Testis (tissue), 3 donors: ENCODE measurements around the gene OR2S2. TPM values are rescaled to one million over a fixed set of nuclear protein-coding genes. Genes with fewer than 3 reads are reported as not detected.

Experiments used
- DNase-seq: peaks from one replicate; pipeline ENCODE4 v3.0.0-alpha.2; 2019
- H3K27ac ChIP-seq, 2 donors: fragments of 200-600 bp; sonication (generic); one replicate each; pipeline ENCODE4 v1.5.1; 2019
- H3K27me3 ChIP-seq: fragments of 200-600 bp; sonication (generic); one replicate; pipeline ENCODE4 v1.5.1; 2019
- H3K36me3 ChIP-seq: fragments of 200-600 bp; sonication (generic); one replicate; pipeline ENCODE4 v1.5.1; 2017; ENCODE audit warnings: low read depth; ENCODE audit errors: missing control alignments
- H3K4me1 ChIP-seq: fragments of 200-600 bp; sonication (generic); one replicate; pipeline ENCODE4 v1.5.1; 2019
- H3K4me3 ChIP-seq, 2 donors: fragments of 200-600 bp; sonication (generic); one replicate each; pipeline ENCODE4 v1.5.1; 2017 to 2019
- H3K9me3 ChIP-seq: fragments of 200-600 bp; sonication (generic); one replicate; pipeline ENCODE4 v1.5.1; 2017
- POLR2A ChIP-seq: fragments of 450-650 bp; IDR thresholded peaks from one replicate; pipeline ENCODE4 v1.6.1; 2017; ENCODE audit warnings: antibody characterized with exemption, mild to moderate bottlenecking, moderate library complexity
- WGBS, 2 donors: methylation state at CpG; one replicate each; pipeline ENCODE4 v1.1.5; 2018; 5-methylcytosine and 5-hydroxymethylcytosine counted together
- intact Hi-C: fragments of 100-400 bp; cut with DNase I; formaldehyde crosslinking; loops from one replicate; pipeline ENCODE4 v1.15.1; 2023; ENCODE audit warnings: low total_unique reads
- polyA plus RNA-seq: library from polyadenylated mRNA; stranded (reverse); fragments of 350-450 nt; fragmentation: Illumina TruSeq; extraction: RNeasy Lipid Tissue Mini Kit (QIAGEN cat#74804); gene quantifications from one replicate; pipeline ENCODE4 v1.2.3, GENCODE V29; 2014; ENCODE audit warnings: low read depth, low replicate concordance; ENCODE audit not compliant: insufficient read depth
- total RNA-seq, 2 donors: library from RNA; depleted of rRNA; stranded (reverse); fragments of >200 nt; gene quantifications; one replicate each; pipeline ENCODE4 v1.2.3, GENCODE V29; 2016
- TF ChIP-seq, protein P1 (sequence below), 3 experiments: fragments of 450-650 bp in 2 of 3; fragments of 200-600 bp in 1 of 3; sonication (generic) in 1 of 3; IDR thresholded peaks; one replicate each; pipeline ENCODE4 v1.5.1; 2016 to 2019; ENCODE audit warnings: antibody characterized with exemption in 3 of 3, mild to moderate bottlenecking in 2 of 3, moderate library complexity in 1 of 3

Gene OR2S2
- total and polyA plus RNA-seq, 3 donors from 2014 or later: not detected

DNA sequence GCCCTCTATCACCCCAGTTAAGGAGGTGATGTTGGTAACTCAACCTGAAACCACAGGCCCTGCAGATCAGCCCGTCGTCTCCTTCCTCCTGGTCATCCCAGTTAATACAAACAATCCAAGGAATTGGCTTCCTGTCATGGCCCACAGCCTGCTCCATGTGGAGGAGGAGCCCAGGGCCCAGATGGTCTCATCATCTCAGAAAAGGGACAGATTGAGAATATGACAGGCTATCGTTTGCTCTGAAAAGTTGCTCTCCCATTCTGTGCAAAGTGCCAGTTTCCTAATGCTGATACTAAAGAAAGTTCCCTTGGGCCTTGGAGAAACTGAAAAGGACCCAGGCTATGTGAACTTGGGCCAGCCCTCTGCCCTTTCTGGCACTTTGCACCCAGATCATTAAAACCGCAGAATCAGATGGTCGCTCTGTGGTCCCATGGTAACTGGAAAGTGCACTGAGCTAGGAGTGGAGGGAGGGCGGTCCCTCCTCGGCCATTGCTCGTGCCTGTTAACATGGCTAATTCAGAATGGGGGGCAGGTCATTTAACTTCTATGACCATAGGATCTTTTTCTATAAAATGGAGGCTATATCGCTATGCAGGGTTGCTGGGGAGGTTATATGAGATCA lies 49.3 kb downstream of the OR2S2 start:
- H3K27me3 ChIP-seq: no peaks in the 10 kb centered on the region
- H3K27ac ChIP-seq: peak overlapping the region; percentile 91 to 95
- H3K36me3 ChIP-seq: no peaks in the 10 kb centered on the region
- H3K9me3 ChIP-seq: no peaks in the 10 kb centered on the region
- TF ChIP-seq, protein P1, sequence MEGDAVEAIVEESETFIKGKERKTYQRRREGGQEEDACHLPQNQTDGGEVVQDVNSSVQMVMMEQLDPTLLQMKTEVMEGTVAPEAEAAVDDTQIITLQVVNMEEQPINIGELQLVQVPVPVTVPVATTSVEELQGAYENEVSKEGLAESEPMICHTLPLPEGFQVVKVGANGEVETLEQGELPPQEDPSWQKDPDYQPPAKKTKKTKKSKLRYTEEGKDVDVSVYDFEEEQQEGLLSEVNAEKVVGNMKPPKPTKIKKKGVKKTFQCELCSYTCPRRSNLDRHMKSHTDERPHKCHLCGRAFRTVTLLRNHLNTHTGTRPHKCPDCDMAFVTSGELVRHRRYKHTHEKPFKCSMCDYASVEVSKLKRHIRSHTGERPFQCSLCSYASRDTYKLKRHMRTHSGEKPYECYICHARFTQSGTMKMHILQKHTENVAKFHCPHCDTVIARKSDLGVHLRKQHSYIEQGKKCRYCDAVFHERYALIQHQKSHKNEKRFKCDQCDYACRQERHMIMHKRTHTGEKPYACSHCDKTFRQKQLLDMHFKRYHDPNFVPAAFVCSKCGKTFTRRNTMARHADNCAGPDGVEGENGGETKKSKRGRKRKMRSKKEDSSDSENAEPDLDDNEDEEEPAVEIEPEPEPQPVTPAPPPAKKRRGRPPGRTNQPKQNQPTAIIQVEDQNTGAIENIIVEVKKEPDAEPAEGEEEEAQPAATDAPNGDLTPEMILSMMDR (IDR thresholded peaks at IDR 0.05): no peak
- no peak for TF ChIP-seq POLR2A
- H3K4me1 ChIP-seq: peaks cover 55% of the 10 kb centered on the region
- WGBS, 2 donors: 38 to 43% methylated on average over 8 to 9 of the region's 9 CpGs
- H3K4me3 ChIP-seq: no peak overlapping the region
- no peak for DNase-seq
- intact Hi-C loops: no loop called here

DNA sequence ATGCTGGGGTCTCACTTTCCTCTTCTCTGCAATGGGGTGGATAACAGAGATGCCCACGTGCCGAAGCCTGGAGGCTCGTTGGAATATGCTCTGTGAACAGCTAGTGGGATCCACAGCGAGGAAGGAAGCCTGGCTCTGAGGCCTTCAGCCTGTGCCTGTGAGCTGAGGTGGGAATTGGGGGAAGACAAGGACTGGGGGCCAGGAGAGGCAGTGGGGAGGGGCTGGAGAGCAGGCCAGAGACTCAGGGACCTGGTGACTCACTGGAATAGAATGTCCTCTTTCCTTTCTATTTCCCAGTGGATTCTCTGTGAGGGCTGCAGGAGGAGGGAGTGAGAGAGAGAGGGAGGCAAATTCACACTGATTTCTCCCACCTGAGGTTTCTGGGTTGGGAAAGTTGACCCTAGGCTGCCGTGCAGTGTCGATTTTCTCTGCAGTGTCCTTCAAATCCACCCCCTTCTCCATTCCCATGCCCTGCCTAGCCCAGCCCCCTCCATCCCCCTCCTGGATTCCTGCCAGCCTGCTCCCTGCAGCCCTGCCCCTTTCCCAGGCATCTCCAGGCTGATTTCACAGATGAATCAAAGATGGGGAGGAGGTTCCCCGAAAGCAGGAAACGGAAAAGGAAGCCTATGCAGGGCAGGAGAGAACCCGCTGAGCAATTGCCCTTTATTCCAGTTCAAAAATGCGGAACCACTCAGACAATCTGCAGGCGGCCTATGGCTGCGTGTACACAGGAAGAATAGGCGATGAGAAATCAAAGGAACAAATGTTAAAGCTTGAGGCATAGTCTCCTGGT lies 50.0 kb downstream of the OR2S2 start:
- no peaks in the 10 kb centered on the region for H3K36me3 ChIP-seq
- H3K27me3 ChIP-seq: no peaks in the 10 kb centered on the region
- H3K27ac ChIP-seq: peak overlapping the region; percentile 91 to 95
- no peaks in the 10 kb centered on the region for H3K9me3 ChIP-seq
- DNase-seq: peak; percentile 67
- TF ChIP-seq, protein P1 (IDR thresholded peaks at IDR 0.05): no peak
- no peak for TF ChIP-seq POLR2A
- intact Hi-C loops: no loop called here
- H3K4me1 ChIP-seq: peaks cover 55% of the 10 kb centered on the region
- H3K4me3 ChIP-seq: no peak overlapping the region
- 31 to 46% methylated on average over 12 to 13 of the region's 13 CpGs for WGBS, 2 donors

Other genes with a start within 250 kb of the OR2S2 start
- 100 to 1,000 TPM; 134 to 201 TPM for gene TLN1, start 226.0 kb downstream of the OR2S2 start, total RNA-seq
- 171 TPM for gene TLN1, start 226.0 kb downstream of the OR2S2 start, polyA plus RNA-seq
- 10 to 100 TPM; 51.2 to 63.1 TPM for gene CREB3, start 225.5 kb downstream of the OR2S2 start, total RNA-seq
- 85.0 TPM for gene CREB3, start 225.5 kb downstream of the OR2S2 start, polyA plus RNA-seq
- gene GBA2, start 208.9 kb downstream of the OR2S2 start, total RNA-seq: 10 to 100 TPM; 66.5 to 77.1 TPM
- 51.3 TPM for gene GBA2, start 208.9 kb downstream of the OR2S2 start, polyA plus RNA-seq
- 10 to 100 TPM; 21.1 to 21.4 TPM for gene RGP1, start 208.9 kb downstream of the OR2S2 start, total RNA-seq
- gene RGP1, start 208.9 kb downstream of the OR2S2 start, polyA plus RNA-seq: 23.9 TPM
- 1 to 10 TPM in 1 of 2 donors, not detected in 1; 1.7 TPM for gene MSMP, start 203.9 kb downstream of the OR2S2 start, total RNA-seq
- 1.9 TPM for gene MSMP, start 203.9 kb downstream of the OR2S2 start, polyA plus RNA-seq
- gene NPR2, start 166.6 kb downstream of the OR2S2 start, total RNA-seq: 10 to 100 TPM; 16.1 to 23.4 TPM
- gene NPR2, start 166.6 kb downstream of the OR2S2 start, polyA plus RNA-seq: 18.5 TPM
- 10 to 100 TPM; 18.9 to 27.0 TPM for gene SPAG8, start 145.9 kb downstream of the OR2S2 start, total RNA-seq
- gene SPAG8, start 145.9 kb downstream of the OR2S2 start, polyA plus RNA-seq: 81.5 TPM
- 10 to 100 TPM; 36.1 to 36.9 TPM for gene HINT2, start 143.1 kb downstream of the OR2S2 start, total RNA-seq
- 55.1 TPM for gene HINT2, start 143.1 kb downstream of the OR2S2 start, polyA plus RNA-seq
- 1 to 10 TPM; 4.2 to 7.2 TPM for gene FAM221B, start 129.4 kb downstream of the OR2S2 start, total RNA-seq
- gene FAM221B, start 129.4 kb downstream of the OR2S2 start, polyA plus RNA-seq: 17.1 TPM
- gene TMEM8B, start 128.9 kb downstream of the OR2S2 start, total RNA-seq: 10 to 100 TPM; 22.2 to 24.5 TPM
- gene TMEM8B, start 128.9 kb downstream of the OR2S2 start, polyA plus RNA-seq: 24.6 TPM
- not detected for gene OR13J1, start 87.8 kb downstream of the OR2S2 start, total RNA-seq
- not detected for gene OR13J1, start 87.8 kb downstream of the OR2S2 start, polyA plus RNA-seq
- gene HRCT1, start 52.0 kb downstream of the OR2S2 start, total RNA-seq: 1 to 10 TPM; 2.5 to 6.5 TPM
- 7.1 TPM for gene HRCT1, start 52.0 kb downstream of the OR2S2 start, polyA plus RNA-seq
- 10 to 100 TPM; 56.9 to 69.8 TPM for gene SPAAR, start 48.7 kb downstream of the OR2S2 start, total RNA-seq
- 15.0 TPM for gene SPAAR, start 48.7 kb downstream of the OR2S2 start, polyA plus RNA-seq
- 10 to 100 TPM; 10.1 to 15.4 TPM for gene RECK, start 78.8 kb upstream of the OR2S2 start, total RNA-seq
- gene RECK, start 78.8 kb upstream of the OR2S2 start, polyA plus RNA-seq: 17.6 TPM
- 1 to 10 TPM; 3.5 to 3.9 TPM for gene GLIPR2, start 178.6 kb upstream of the OR2S2 start, total RNA-seq
- gene GLIPR2, start 178.6 kb upstream of the OR2S2 start, polyA plus RNA-seq: 19.6 TPM
- 10 to 100 TPM; 48.7 to 84.8 TPM for gene CCIN, start 211.2 kb upstream of the OR2S2 start, total RNA-seq
- gene CCIN, start 211.2 kb upstream of the OR2S2 start, polyA plus RNA-seq: 171 TPM
- 100 to 1,000 TPM; 135 to 168 TPM for gene CLTA, start 232.8 kb upstream of the OR2S2 start, total RNA-seq
- 208 TPM for gene CLTA, start 232.8 kb upstream of the OR2S2 start, polyA plus RNA-seq